Cardiac muscle cell (in vitro differentiated cells and primary cell): Measurements from ENCODE around the gene EHD4. TPM values are rescaled to one million over a fixed set of nuclear protein-coding genes. Genes with fewer than 3 reads are reported as not detected.

Experiments used
- DNase-seq, 2 donors: peaks; one replicate each; pipeline versions ENCODE4 v3.0.0 to v3.0.0-alpha.2; 2010 to 2017; ENCODE audit warnings: low read depth in 1 of 2, low spot score in 1 of 2
- H3K27ac ChIP-seq: fragments of 200-600 bp; sonication (generic); 2 replicates; pipeline ENCODE4 v1.5.1; 2016
- H3K27me3 ChIP-seq: fragments of 200-600 bp; sonication (generic); 2 replicates; pipeline ENCODE4 v1.6.0; 2016; ENCODE audit warnings: control low read depth
- H3K36me3 ChIP-seq: fragments of 200-600 bp; sonication (generic); 2 replicates; pipeline ENCODE4 v1.5.1; 2016; ENCODE audit warnings: control low read depth
- H3K4me1 ChIP-seq: fragments of 200-600 bp; sonication (generic); 2 replicates; pipeline ENCODE4 v1.8.1; 2017; ENCODE audit warnings: low read depth, mild to moderate bottlenecking, mixed run types
- H3K4me3 ChIP-seq: fragments of 200-600 bp; sonication (generic); 2 replicates; pipeline ENCODE4 v1.5.1; 2016; ENCODE audit warnings: mild to moderate bottlenecking
- H3K9me3 ChIP-seq: fragments of 200-600 bp; sonication (generic); 2 replicates; pipeline ENCODE4 v1.5.1; 2017; ENCODE audit warnings: low read depth, mild to moderate bottlenecking, control low read depth
- CTCF ChIP-seq: IDR thresholded peaks from 2 replicates; pipeline ENCODE4 v1.5.1; 2012; ENCODE audit warnings: low read depth, mild to moderate bottlenecking, low read length
- polyA plus RNA-seq: library from polyadenylated mRNA; unstranded; fragments of >200 nt; fragmentation: Nextera tagmentation; extraction: Ambion mirVana; gene quantifications from 2 replicates; pipeline ENCODE4 v1.2.1, GENCODE V29; 2016
- total RNA-seq: library from RNA; depleted of rRNA; stranded (reverse); fragments of >200 nt; gene quantifications from 2 replicates; pipeline ENCODE4 v1.2.3, GENCODE V29; 2016

The EHD4 gene
- total and polyA plus RNA-seq, 2 experiments from 2014 or later = 47.4 to 56.4 TPM

- Histone ChIP-seq H3K9me3 (no peaks in the 10 kb centered on the region), H3K27me3 (no peaks in the 10 kb centered on the region), H3K4me3 (no peak overlapping the region), H3K36me3 (no peaks in the 10 kb centered on the region), H3K4me1 (peaks cover 13% of the 10 kb centered on the region), H3K27ac (no peak overlapping the region)
- no peak for DNase-seq
- TF ChIP-seq CTCF = no peak
Observed at GRCh38 chr15:41861736-41862356, 110.5 kb downstream of the EHD4 start.

- no peak for TF ChIP-seq CTCF
- no peaks in the 10 kb centered on the region for H3K36me3 ChIP-seq
- peaks cover 6% of the 10 kb centered on the region for H3K4me1 ChIP-seq
- H3K9me3 ChIP-seq = no peaks in the 10 kb centered on the region
- DNase-seq = no peak
- no peak overlapping the region for H3K27ac ChIP-seq
- H3K4me3 ChIP-seq = no peak overlapping the region
- H3K27me3 ChIP-seq = no peaks in the 10 kb centered on the region
Observed at GRCh38 chr15:41860049-41860828, 112.1 kb downstream of the EHD4 start.

- TF ChIP-seq CTCF = no peak
- DNase-seq = no peak
Observed at GRCh38 chr15:41858756-41859155, 113.6 kb downstream of the EHD4 start.

GRCh38 chr15:41857316-41857715 lies 115.0 kb downstream of the EHD4 start:
- no peak for TF ChIP-seq CTCF
- DNase-seq = no peak
- peaks cover 9% of the 10 kb centered on the region for H3K4me1 ChIP-seq
- no peaks in the 10 kb centered on the region for H3K27me3 ChIP-seq
- no peaks in the 10 kb centered on the region for H3K9me3 ChIP-seq
- H3K27ac ChIP-seq = no peak overlapping the region
- H3K36me3 ChIP-seq = no peaks in the 10 kb centered on the region
- no peak overlapping the region for H3K4me3 ChIP-seq

More at GRCh38 chr15:41858756-41859155, 113.6 kb downstream of the EHD4 start:
- H3K4me1 ChIP-seq = peaks cover 9% of the 10 kb centered on the region
- no peaks in the 10 kb centered on the region for H3K36me3 ChIP-seq
- H3K9me3 ChIP-seq = no peaks in the 10 kb centered on the region
- H3K27ac ChIP-seq = no peak overlapping the region
- H3K27me3 ChIP-seq = no peaks in the 10 kb centered on the region
- no peak overlapping the region for H3K4me3 ChIP-seq

- no peaks in the 10 kb centered on the region for H3K9me3 ChIP-seq
- TF ChIP-seq CTCF = no peak
Observed at GRCh38 chr15:41856716-41857115, 115.6 kb downstream of the EHD4 start.

More at GRCh38 chr15:41856716-41857115, 115.6 kb downstream of the EHD4 start:
- Histone ChIP-seq H3K36me3 (no peaks in the 10 kb centered on the region), H3K4me3 (no peak overlapping the region), H3K27me3 (no peaks in the 10 kb centered on the region), H3K27ac (no peak overlapping the region), H3K4me1 (peaks cover 9% of the 10 kb centered on the region)
- DNase-seq = no peak
